Pancreas (tissue), 10 donors: Measurements from ENCODE around the gene KIT. TPM values are rescaled to one million over a fixed set of nuclear protein-coding genes. Genes with fewer than 3 reads are reported as not detected.

Experiments
- ATAC-seq, 4 donors: fragments of 200-7000 bp; cut with Tn5 transposase; one replicate each; pipeline versions ENCODE4 v1.8.0 to v1.9.1; 2020; ENCODE audit warnings: mild to moderate bottlenecking in 4 of 4, moderate library complexity in 4 of 4
- DNase-seq, 6 donors: peaks; one replicate each; pipeline ENCODE4 v3.0.0-alpha.2; 2020
- FAIRE-seq: peaks from 2 replicates; lab custom pipeline; 2012; peaks lifted over from hg19 to GRCh38; lab: Jason Lieb, UNC
- H3K27ac ChIP-seq, 4 donors: fragments of 200-600 bp; sonication (generic); 1 replicate in 3 of 4; 2 replicates in 1 of 4; pipeline versions ENCODE4 v1.5.0 to v1.8.0; 2020
- H3K27me3 ChIP-seq, 4 donors: fragments of 200-600 bp; one replicate each; pipeline ENCODE4 v1.8.0; 2021
- H3K36me3 ChIP-seq, 3 donors: fragments of 200-600 bp; sonication (generic) in 1 of 3; one replicate each; pipeline versions ENCODE4 v1.5.0 to v1.8.0; 2020 to 2021
- H3K4me1 ChIP-seq, 3 donors: fragments of 200-600 bp; one replicate each; pipeline ENCODE4 v1.8.0; 2021
- H3K4me3 ChIP-seq, 4 donors: fragments of 200-600 bp; sonication (generic) in 2 of 4; one replicate each; pipeline versions ENCODE4 v1.5.0 to v1.8.0; 2020 to 2021
- H3K9me3 ChIP-seq, 4 donors: fragments of 200-600 bp; one replicate each; pipeline ENCODE4 v1.8.0; 2021
- CTCF ChIP-seq, 4 donors: fragments of 200-600 bp; sonication (generic) in 3 of 4; IDR thresholded peaks; one replicate each; pipeline versions ENCODE4 v1.5.0 to v1.8.0; 2021; ENCODE audit warnings: antibody characterized with exemption in 4 of 4
- WGBS, 2 donors: extraction: QIAGEN DNeasy Blood & Tissue Kit; methylation state at CpG; one replicate each; pipeline ENCODE4 v1.1.7; 2013; 5-methylcytosine and 5-hydroxymethylcytosine counted together
- intact Hi-C, 3 donors: fragments of 100-400 bp; cut with DNase I; formaldehyde crosslinking; loops; one replicate each; pipeline versions ENCODE4 v1.11.1 to v1.14.2; 2022
- polyA plus RNA-seq, 2 donors: library from polyadenylated mRNA; stranded (reverse); fragments of 200-250 nt; gene quantifications; one replicate each; pipeline ENCODE4 v1.2.3, GENCODE V29; 2013
- total RNA-seq, 6 donors: library from RNA; stranded (reverse); fragmentation: NEBNext Ultra II Directional in 4 of 6; extraction: Animal tissue kit (Norgen Biotek cat#: 25700) in 4 of 6; gene quantifications; one replicate each; pipeline versions ENCODE4 v1.2.1 to v1.2.4, GENCODE V29; 2021 to 2023
- donor health status: healthy with polysubstance abuse.
- donor health status: DM: no; HTN: no; CAD: no; lungs with moderate emphysema.
- donor health status: DM: no; HTN: no; CAD: no.
- donor health status: control.
- donor health status: control.
- donor health status: Bipolar disorder and iron deficiency.
- donor health status: DM: yes; HTN: yes; CAD: no.
- donor health status: DM: no; HTN: no; CAD: no.
- donor health status: DM: no; HTN: no; CAD: no.
- donor health status: DM: yes; HTN: yes; CAD: no.

The KIT gene
- total and polyA plus RNA-seq, 8 donors, result 0.23 to 4.0 (median 1.4) TPM

- WGBS, 2 donors, result 68 to 73% methylated on average over 8 of the region's 8 CpGs
- no peak for FAIRE-seq
- Histone ChIP-seq H3K27ac (no peak overlapping the region), H3K27me3 (no peaks in the 10 kb centered on the region), H3K36me3 (no peaks in the 10 kb centered on the region), H3K4me3 (no peak overlapping the region), H3K4me1 (no peaks in the 10 kb centered on the region), H3K9me3 (no peaks in the 10 kb centered on the region)
- DNase-seq, result no peak
- no peak for ATAC-seq
- TF ChIP-seq CTCF (IDR thresholded peaks at IDR 0.05), result no peak
- intact Hi-C loops, result no loop called here
Observed at GRCh38 chr4:54714631-54715030, 56.9 kb downstream of the KIT start.

GRCh38 chr4:54716478-54717065 lies 58.8 kb downstream of the KIT start:
- H3K4me1 ChIP-seq, result no peaks in the 10 kb centered on the region
- 55 to 62% methylated on average over 5 of the region's 5 CpGs for WGBS, 2 donors
- H3K4me3 ChIP-seq, result no peak overlapping the region
- intact Hi-C loops, result no loop called here
- no peaks in the 10 kb centered on the region for H3K36me3 ChIP-seq
- no peaks in the 10 kb centered on the region for H3K27me3 ChIP-seq
- no peak for DNase-seq
- TF ChIP-seq CTCF (IDR thresholded peaks at IDR 0.05), result no peak
- no peak overlapping the region for H3K27ac ChIP-seq
- FAIRE-seq, result no peak
- no peak for ATAC-seq
- H3K9me3 ChIP-seq, result no peaks in the 10 kb centered on the region

- WGBS, 2 donors, result 53 to 72% methylated on average over 3 of the region's 3 CpGs
- H3K4me1 ChIP-seq, result no peaks in the 10 kb centered on the region
- H3K36me3 ChIP-seq, result no peaks in the 10 kb centered on the region
- ATAC-seq, result no peak
- no peak for TF ChIP-seq CTCF (IDR thresholded peaks at IDR 0.05)
- no peaks in the 10 kb centered on the region for H3K27me3 ChIP-seq
- no peak for DNase-seq
- no peak overlapping the region for H3K4me3 ChIP-seq
- no peak for FAIRE-seq
- no peak overlapping the region for H3K27ac ChIP-seq
- intact Hi-C loops, result no loop called here
- no peaks in the 10 kb centered on the region for H3K9me3 ChIP-seq
Observed at GRCh38 chr4:54717694-54718093, 59.9 kb downstream of the KIT start.

GRCh38 chr4:54719378-54719777 lies 61.6 kb downstream of the KIT start:
- H3K27ac ChIP-seq, result no peak overlapping the region
- 79 to 80% methylated on average over 3 of the region's 3 CpGs for WGBS, 2 donors
- H3K36me3 ChIP-seq, result no peaks in the 10 kb centered on the region
- H3K9me3 ChIP-seq, result no peaks in the 10 kb centered on the region
- no peak for DNase-seq
- no peaks in the 10 kb centered on the region for H3K4me1 ChIP-seq
- H3K4me3 ChIP-seq, result no peak overlapping the region
- FAIRE-seq, result no peak
- intact Hi-C loops, result no loop called here
- no peak for TF ChIP-seq CTCF (IDR thresholded peaks at IDR 0.05)
- H3K27me3 ChIP-seq, result no peaks in the 10 kb centered on the region
- ATAC-seq, result no peak

DNA sequence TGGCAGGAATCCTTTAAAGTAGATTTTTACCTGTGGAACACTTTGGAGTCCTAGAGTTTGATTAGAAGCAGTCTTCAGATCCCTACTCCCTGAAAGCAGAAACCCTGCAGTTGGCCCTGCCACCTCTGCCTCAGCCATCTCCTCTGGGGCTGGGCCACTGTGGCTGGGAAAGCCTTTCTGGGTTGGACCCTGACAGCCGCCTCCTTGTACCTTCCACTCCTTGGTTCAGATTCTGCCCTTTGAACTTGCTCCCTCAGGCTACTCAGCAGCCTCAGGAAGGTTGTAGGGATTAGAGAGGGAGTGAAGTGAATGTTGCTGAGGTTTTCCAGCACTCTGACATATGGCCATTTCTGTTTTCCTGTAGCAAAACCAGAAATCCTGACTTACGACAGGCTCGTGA lies 65.5 kb downstream of the KIT start:
- no peaks in the 10 kb centered on the region for H3K36me3 ChIP-seq
- intact Hi-C loops, result no loop called here
- 69 to 73% methylated on average over 3 of the region's 3 CpGs for WGBS, 2 donors
- ATAC-seq (no peak), FAIRE-seq (no peak), DNase-seq (no peak)
- TF ChIP-seq CTCF (IDR thresholded peaks at IDR 0.05), result no peak
- H3K27me3 ChIP-seq, result no peaks in the 10 kb centered on the region
- H3K4me3 ChIP-seq, result no peak overlapping the region
- no peak overlapping the region for H3K27ac ChIP-seq
- H3K9me3 ChIP-seq, result no peaks in the 10 kb centered on the region
- no peaks in the 10 kb centered on the region for H3K4me1 ChIP-seq
